Measurements from ENCODE around the gene STIM1.

The STIM1 gene

DNA sequence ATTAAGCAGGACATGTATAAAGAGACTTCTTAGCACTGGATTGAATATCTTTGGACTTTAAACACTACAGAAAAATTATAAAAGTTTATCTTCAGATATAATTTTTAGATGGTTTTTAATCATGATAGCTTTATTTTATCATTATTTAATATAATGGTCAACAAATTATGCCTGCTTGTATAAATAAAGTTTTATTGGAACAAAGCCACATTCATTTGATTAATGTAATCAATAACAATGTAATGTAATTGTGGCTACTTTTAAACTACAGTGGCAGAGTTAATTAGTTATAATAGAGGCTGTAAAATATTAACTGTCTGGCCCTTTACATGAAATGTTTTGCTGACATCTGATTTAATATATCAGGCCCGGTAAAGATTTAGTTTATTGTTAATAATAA, 70.0 kb downstream of the STIM1 start:
- no peak for DNase-seq

DNA sequence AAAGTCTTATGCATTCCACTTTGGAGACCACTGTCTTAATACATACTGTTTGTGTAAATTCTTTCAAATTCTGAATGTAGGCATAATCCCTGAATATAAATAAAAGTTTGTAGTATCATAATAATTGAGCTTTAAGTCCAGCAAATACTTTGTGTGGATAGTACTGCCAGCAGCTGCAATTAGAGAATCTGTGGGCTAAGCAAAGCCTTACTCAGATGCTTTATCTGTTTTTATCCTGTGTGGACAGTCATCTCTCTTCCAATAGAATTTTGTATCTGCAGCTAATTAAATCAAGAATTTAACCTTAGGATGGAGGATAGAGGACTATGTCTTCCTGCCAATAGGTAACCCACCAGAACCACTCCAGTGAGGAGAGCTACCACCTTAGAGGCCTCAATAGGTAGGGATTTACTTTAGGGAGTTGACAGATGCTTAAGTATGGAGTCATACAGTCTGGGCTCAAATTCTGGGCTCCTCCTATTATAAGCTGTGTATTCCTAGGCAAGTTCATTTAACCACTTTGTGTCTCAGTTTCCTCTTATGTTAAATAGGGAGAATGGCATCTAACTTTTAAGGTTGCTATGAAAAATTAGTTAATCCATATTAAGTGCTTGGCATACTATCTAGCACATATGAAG, 71.1 kb downstream of the STIM1 start:
- DNase-seq, result no peak

DNA sequence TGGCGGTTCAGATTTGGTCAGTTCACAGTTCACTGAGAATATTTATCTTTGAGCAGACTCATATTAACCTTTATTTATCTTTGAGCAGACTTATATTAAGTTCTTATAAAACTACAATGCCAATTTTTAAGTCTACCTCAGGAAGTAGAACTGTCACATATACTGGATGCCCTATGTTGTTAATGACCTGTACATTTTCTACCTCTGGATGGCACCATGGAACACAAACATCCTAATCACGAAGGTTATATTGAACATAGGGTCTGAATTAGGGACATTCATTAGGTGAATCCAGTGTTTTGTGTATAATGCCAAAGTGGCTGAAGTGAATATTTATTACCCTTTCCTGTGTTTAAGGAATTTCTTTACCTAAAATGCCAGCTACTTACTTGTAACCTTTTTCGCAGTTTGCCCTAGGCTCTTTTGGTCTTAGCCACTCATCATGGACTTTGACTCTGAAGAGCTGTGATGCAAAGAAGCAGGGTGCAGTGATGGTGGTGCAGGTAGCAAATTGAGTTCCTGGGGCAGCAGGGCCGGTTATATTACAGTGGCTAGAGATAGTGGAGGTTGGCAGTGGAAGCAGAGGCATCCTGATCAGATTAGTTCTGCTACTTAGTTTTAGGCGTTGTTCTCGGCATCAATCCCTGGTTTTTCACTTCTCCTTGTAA, 71.8 kb downstream of the STIM1 start:
- DNase-seq, result no peak

DNA sequence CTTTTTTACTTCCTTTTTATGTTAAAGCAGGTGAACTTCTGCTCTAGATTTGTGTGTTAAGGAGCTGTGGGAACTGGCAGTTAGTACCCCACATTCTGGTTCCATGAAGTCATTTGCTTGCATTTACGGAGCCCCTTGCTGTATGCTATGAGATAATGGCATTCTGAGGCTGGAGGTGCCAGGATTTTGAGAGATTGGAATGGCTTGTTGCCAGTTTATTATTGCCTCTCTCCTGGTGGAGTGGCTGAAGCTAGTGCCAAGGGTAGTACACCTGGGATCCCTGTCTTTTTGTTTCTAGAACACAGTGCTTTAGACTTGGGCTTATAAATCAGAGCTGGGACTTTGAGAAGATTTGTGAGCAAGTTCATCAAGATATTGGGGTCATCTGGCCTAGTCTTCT, 73.8 kb downstream of the STIM1 start:
- DNase-seq, result no peak

DNA sequence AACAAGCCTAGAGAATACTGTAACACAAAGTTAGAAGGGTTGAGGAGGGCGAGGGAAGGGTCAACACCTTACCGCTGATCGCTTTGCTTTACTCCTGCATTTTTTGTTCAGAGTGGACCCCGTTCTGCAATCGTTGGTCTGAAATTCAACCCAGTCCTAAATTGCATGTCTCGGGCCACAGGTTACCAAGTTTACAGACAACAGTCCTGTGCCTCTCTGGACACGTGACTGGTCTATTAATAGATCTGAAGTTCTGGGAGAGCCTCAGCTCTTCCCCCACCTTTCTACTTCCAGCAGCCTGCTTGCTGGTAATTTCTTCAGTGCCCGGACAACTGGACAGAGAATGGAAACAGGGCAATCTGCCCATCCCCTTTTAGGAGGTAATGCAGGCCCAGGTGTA, 74.2 kb downstream of the STIM1 start:
- no peak for DNase-seq

DNA sequence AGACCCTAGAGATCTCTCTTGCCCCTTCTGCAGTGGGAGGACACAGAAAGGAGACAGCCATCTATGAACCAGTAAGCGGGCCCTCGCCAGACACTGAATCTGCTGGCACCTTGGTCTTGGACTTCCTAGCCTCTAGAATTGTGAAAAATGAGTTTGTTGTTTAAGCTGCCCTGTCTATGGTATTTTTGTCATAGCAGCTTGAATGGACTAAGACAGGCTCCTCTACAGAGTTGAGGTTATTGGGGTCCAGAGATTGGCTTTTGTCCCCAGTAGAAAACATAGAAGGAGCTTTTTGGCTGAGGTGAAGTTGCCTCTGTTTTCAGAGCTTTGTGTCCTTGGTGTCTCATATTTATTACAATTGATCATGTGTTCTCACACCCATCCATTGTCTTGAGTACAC, 77.2 kb downstream of the STIM1 start:
- no peak for DNase-seq

DNA sequence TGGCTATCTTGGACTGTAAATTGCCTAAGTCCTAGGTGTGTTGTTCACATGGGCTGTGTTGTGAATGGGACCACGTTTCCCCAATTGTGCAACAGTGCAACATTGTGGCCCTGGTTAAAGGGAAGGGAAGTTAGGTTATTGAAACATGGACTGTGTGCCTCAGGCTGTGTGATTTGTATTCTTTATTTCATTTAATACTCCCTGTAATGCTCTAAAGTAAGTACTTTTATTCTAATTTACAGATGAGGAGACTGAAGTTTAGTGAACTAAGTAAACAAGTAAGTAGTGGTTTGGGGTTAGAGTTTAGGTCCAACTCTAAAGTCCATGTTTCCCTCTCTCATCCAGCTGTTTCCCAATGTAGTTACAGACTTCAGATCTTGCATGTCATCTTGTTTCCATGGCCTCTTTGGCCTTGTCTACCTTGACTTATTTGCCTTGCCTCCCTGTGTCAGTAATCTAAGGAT, 77.7 kb downstream of the STIM1 start:
- DNase-seq, result no peak

DNA sequence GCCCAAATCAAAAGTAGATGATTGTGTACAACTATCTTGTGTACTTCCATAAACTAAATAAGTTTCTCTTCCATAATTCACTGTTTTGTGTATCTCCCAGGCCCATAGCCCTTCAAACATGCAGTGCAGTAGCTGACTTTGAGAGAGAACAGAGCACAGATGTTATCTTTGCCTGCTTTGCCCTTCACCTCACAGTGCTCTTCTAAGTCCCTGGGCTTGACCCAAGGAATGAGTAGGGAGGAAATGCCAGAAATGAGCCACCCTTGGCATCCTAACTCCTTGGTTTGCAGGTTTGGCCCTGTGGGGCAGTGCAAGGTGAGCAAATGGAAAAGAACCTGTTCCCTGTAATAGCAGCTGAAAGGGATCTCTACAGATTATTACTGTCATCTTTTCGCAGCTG, 79.2 kb downstream of the STIM1 start:
- DNase-seq, result no peak

DNA sequence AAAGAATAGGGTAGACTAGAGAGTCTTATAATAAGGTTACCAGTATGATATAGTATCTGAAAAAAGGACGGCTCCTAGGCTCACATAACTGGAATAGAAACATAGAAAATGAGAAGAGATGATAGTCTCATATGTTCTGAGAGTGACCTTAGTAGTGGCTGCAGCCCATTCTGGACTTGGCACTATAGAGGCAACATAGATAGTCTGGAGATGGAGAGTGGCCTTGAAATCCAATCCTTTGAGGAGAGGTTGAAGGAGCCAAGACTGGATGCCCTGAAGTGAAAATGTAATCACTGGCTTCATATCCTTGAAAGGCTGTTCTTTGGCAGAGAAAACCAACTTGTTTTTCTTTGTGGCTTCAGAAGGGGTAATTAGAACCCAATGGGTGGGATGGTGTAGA, 81.1 kb downstream of the STIM1 start:
- DNase-seq, result no peak

DNA sequence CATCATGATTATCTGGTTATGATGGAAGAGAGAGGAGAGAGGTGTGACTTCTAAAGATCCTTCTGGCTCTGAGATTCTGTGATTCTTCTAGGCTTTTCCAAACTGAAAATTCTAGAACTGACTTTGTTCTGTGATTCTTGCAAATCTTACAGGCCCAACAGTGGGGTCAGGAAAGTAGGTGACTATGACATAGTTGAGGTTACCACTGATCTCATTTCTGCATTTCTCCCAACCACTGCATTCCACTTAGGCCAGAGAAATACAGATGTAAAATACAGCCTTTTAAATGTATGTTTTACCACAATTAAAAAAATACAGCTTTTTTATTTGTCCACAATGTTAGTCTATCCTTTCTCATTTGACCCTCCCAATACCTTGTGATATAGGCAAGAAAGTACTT, 83.7 kb downstream of the STIM1 start:
- DNase-seq, result no peak

DNA sequence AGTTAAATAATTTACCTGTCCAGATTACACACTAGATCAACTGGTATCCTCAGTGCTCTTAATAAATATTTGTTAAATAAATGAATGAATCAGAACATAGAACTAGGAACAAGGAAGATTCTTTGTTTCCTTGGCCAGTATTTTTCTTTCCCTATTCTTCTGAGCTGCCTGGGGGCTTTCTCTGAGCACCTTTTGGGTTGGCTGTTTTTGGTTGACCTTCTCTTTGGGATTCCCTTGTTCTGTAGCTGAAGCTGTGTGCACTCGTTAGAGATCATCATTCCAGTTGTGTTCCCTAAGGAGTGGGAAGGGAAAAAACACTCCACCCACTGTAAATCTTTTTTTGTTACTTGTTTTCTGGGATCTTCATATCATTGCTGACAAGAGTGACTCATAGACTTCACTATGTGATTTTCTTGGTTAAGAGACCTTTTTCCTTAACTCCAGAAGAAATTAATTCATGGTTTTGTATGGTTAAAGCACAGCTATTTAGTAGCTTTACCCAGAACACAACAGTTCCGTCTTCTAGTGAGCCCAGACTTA, 84.3 kb downstream of the STIM1 start:
- DNase-seq, result no peak

DNA sequence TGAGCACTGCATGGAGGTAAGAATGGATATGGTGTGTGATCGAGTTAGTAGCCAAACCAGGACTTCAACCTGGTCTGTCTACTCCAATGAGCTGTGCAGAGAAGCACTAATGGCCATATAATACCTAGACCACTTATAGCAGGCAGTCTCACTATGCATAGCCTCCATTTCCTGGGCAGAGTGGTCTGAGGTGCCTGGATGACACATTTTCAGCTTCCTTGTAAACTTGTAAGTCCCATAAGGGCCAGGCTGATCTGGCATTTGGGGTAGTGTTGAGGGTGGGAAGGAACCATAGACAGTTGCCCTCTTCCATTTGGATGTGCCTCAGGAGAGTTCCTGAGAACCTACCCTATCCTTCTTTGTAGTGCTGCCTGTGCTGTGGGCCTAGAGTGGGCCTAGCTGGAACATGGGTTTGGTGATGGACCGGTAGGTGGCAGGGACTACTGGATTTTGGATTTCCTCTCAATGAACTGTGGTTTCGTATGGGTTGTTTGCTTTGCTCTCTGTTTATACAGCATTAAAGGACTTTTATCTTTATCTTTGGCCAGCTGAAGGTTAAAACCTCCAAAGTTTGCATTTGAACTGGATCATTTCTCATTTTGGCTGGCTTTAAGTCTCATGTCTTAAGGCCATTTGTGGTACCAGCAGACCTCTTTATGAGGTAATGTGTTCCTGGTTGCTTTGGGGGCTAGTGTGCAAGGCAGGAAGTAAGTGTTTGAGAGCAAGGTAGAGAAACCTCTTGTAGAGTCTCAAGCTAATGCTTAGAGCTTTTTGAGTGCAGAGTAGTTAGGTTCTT, 86.9 kb downstream of the STIM1 start:
- DNase-seq, result no peak

DNA sequence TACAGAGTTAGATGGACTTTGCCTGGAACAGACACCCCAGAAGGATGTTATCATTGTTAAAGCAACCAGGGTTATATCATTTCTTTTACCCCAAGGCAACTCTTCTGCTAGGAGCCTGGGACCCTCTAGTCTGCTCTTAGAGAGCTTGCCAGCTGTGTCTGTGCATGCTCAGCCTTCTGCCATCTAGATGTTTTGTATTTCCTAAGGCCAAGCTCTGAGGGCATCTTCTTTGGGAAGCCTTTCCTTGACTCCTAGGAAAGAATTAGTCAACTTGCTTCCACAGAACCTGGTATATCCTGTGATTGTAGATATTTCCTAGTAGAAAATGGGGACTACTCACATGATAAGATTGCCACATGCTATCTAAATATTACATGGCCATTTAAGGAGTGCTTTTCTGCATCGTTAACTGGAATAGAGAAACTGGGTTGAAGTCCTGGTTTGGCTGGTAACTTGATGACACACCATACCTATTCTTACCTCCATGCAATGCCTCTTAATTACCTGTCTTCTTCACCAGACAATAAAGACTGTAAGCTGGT, 87.6 kb downstream of the STIM1 start:
- no peak for DNase-seq

DNA sequence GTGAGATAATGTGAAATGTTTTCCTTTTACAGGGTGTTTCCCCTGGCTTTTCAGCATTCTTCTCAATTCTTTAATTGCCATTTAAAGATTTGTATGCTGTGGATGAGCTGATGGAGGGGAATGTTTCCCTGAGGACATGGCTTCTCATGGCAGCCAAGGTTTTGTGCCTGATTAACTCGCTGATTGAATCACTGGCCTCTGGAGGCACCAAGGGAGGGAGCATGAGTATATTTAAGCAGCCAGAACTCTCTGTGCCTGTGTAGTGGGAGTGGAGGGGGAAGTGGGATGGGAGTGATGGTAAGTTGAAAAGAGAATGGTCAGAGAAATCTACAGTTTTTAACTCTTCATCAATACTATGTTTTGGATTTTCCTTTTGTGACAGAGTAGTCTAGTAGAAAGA, 88.7 kb downstream of the STIM1 start:
- no peak for DNase-seq

DNA sequence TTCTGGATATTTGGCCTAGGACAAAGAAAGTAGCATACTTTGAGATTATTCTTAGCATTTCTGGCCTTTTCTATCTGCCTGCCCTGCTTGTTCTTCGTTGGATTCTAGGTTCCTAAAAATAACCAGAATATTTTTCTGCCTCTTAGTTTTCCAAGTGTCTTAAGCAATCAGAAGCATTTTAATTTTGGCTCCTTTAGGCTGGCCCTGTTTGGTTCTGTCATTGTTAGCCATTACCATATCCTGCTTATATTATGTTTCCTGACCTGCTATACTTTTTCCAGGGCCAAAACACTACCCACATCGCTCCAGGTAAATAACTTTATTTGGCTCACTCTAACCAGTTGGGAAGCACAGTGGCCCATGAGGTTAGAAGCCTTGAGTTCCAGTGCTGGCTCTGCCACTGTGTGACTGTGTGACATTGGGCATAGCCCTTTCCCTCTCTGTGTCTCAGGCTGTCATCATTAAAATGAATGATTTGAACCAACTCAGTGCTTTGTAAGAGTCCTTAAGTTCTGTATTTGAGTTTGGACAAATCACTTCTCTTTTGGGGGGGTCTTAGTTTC, 91.1 kb downstream of the STIM1 start:
- DNase-seq, result no peak

DNA sequence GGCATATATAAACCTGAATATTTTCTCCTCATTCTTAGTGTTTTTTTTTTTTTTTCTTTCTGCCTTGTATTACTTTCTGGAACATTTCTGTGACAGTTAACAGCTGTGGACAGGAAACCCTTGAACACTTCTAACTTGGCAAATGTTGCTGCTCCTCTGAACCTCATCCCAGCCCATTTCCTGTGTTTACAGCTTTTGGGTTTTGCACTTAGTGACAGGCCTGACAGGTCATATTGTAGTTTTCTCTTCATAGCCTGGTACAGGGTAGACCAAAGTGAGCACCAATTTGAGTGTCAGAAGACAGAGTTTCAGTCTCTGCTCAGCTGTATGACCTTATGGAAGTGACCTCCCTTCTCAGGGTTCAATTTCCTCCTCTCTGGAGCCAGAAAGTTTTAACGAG, 91.6 kb downstream of the STIM1 start:
- no peak for DNase-seq

DNA sequence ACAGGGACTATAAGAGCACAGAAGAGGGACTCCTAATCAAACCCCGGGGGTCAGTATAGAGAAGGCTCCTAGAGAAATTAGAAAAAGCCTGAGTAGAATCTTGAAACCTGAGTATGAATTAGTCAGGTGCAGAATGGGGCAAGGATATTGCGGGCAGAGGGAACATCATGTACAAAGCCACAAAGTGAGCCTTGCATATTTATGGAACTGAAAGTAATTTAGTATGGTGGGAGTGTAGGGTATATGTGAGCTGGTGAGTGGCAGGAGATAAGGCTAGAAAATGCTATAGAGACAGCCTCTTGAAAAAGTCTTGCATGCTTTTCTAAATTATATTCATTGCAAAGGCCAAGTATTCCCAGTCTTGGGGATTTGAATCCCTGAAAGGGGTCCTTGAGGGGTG, 93.7 kb downstream of the STIM1 start:
- no peak for DNase-seq

DNA sequence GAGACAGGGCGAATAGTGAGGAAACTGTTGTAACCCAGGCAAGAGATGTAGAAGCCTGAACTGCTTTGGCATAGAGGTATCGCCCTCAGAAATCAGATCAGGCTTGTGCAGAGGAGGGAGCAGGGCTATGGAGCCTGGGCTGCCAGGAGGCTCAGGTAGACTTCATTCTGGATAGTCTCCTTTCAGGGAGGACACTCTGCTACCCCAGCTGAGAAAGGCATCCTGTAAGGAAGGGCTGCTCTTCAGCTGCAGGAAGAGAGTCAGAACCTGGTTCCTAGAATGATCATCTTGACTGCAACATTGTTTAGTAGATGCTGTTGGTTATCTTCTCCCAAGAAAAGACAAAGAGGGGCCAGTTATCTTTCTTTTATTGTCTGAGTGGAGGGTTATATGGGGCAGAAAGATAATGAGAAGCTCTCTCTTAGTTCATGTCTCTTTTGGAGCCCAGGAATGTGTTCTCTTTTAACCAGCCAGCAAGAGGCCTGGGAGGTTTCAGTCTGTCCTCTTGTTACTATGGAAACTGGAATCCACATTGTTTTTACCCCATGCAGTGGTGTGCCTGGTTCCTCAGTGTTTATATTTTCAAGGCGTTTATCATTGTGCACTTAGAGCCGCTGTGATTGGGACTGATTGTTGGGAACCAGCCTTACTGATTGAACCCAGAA, 95.7 kb downstream of the STIM1 start:
- DNase-seq, result no peak

DNA sequence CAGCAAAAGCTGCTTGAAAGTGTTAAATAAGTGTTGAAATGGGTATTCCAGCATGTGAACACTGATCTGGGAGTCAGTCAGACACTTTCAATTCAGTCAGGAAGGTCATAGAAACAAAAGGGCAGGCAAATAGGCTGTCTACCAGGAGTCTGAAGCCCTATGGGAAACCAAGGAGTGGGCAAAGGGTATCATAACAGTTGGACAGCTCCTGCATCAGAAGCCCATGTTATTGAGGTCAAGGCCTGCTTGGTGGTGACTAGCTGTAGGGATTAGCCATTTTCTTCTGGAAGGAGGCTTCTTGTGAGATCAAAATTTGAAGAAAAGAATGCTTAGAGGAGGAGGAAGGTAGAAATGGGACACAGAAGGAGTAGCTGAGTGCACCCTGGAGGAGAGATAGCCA, 97.3 kb downstream of the STIM1 start:
- DNase-seq, result no peak

DNA sequence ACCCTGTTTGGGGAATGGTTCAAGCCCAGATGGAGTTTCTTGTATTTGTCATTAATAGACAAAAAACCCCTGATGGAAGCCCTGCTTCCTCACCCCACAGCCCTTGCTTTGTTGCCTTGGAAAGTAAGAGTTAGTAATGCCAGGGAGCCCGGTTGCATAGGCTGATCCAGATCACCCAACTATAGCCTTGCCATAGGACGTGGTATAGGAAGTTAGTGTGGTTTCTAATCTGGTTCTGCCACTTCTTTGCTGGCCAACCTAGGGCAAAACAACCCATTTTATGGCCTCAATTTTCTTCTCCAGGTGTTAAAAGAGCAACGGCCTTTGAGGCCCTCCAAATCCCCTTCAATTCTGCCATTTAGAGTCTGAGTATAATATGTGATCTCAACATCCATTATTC, 97.9 kb downstream of the STIM1 start:
- no peak for DNase-seq

DNA sequence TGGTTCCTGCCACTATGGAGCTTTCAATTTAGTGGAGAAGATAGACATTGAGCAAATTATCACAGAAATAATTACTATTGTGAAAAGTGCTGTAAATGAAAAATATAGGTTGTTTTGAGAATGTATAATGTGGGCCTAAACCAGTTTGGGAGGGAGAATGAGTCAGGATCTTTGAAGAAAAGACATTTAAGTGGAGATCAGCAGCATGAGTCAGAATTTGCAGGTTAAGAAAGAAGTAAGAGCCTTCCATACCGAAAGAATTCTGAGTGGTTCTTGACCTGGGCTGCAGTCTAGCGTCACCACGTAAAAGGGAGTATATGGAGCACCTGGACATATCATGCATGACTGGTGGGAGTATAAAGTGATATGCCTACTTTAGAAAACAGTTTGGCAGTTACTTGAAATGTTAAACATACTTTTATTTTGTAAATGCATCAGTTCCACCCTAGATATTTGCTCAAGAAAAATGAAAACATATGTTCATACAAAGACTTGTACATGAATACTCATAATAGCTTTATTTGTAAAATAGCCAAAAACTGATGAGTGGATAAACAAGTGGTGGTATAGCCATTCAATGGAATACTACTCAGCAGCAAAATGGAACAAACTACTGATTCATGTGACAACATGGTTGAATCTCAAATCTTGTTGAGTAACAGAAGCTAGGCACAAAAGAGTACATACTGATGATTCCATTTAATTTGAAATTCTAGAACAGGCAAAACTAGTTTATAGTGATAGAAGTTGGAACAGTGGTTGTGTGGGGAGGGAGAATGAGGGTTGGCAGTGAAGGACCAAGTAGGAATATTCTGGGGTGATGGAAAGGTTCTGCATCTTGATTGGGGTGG, 99.2 kb downstream of the STIM1 start:
- DNase-seq, result no peak

DNA sequence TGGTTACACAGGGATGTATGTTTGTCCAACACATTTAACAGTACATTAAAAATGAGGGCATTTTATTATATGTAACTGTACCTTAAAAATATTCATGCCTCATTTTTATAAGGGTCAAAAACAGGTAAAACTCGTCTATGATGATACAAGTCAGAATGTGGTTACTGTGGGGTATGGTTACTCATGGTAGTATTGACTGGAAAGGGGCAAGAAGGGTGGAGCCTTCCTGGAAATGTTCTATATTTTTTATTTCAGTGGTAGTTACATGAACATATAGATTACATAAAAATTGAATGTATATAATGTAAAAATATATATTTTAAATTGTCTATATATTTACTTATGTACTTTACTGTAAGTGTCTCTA, 99.8 kb downstream of the STIM1 start:
- DNase-seq, result no peak

All from SHP77 (cell line).